GM12875 (cell line): ENCODE measurements around the gene MIER2.
"Not testable (repeated sequence)": the region's sequence is repeated elsewhere in the genome, so short reads cannot be mapped to it uniquely, and the experiment has no call there.

Experiments used
- H3K4me3 ChIP-seq: one replicate; pipeline ENCODE4 v1.5.1; 2011; ENCODE audit warnings: low read depth, low read length, control low read depth
- TF ChIP-seq, protein P1 (sequence below): IDR thresholded peaks from 2 replicates; pipeline ENCODE4 v1.5.1; 2011; ENCODE audit warnings: low read depth, mild to moderate bottlenecking, control low read depth, inconsistent platforms, low read length, moderate library complexity, borderline replicate concordance; ENCODE audit not compliant: insufficient read depth

MIER2 gene

DNA sequence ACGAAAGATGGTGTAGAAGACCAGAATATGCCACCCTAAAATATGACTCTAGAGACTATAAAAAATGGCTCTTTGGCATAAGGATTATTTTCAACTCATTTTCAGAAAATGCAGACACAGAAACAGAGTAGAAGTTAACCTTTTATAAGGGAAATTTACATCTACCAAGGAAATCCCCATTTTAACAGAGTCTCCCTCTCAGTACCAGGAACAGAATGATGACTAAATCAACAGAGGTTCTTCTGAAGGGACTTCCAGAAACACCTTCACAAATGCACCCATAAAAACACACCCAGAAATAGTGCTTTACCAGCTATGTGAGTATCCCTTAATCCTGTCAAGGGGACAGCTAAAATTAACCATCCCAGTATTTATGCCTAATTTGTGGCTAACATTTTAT, 82.5 kb downstream of the MIER2 start:
- no peak overlapping the region for H3K4me3 ChIP-seq
- TF ChIP-seq, protein P1, sequence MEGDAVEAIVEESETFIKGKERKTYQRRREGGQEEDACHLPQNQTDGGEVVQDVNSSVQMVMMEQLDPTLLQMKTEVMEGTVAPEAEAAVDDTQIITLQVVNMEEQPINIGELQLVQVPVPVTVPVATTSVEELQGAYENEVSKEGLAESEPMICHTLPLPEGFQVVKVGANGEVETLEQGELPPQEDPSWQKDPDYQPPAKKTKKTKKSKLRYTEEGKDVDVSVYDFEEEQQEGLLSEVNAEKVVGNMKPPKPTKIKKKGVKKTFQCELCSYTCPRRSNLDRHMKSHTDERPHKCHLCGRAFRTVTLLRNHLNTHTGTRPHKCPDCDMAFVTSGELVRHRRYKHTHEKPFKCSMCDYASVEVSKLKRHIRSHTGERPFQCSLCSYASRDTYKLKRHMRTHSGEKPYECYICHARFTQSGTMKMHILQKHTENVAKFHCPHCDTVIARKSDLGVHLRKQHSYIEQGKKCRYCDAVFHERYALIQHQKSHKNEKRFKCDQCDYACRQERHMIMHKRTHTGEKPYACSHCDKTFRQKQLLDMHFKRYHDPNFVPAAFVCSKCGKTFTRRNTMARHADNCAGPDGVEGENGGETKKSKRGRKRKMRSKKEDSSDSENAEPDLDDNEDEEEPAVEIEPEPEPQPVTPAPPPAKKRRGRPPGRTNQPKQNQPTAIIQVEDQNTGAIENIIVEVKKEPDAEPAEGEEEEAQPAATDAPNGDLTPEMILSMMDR: no peak

GRCh38 chr19:256804-257203, 87.8 kb downstream of the MIER2 start:
- H3K4me3 ChIP-seq: not testable (repeated sequence)
